Measurements from ENCODE around the gene LRP1B.
"Not testable (repeated sequence)": the region's sequence is repeated elsewhere in the genome, so short reads cannot be mapped to it uniquely, and the experiment has no call there.

Gene LRP1B

GRCh38 chr2:140714586-140714985 is 1416.2 kb downstream of the LRP1B start:
- no peak for DNase-seq (ENCODE audit: low read depth in 2 of 2)

- no peak for DNase-seq (ENCODE audit: low read depth in 2 of 2)
Observed at GRCh38 chr2:140711867-140712266, 1418.9 kb downstream of the LRP1B start.

- no peak for DNase-seq (ENCODE audit: low read depth in 2 of 2)
Observed at GRCh38 chr2:140701726-140702125, 1429.1 kb downstream of the LRP1B start.

GRCh38 chr2:140698636-140699035 is 1432.2 kb downstream of the LRP1B start:
- DNase-seq (ENCODE audit: low read depth in 2 of 2), result no peak

- no peak for DNase-seq (ENCODE audit: low read depth in 2 of 2)
Observed at GRCh38 chr2:140696449-140696848, 1434.4 kb downstream of the LRP1B start.

- DNase-seq (ENCODE audit: low read depth in 2 of 2), result no peak
Observed at GRCh38 chr2:140695155-140695554, 1435.7 kb downstream of the LRP1B start.

- DNase-seq (ENCODE audit: low read depth in 2 of 2), result no peak
Observed at GRCh38 chr2:140687825-140688224, 1443.0 kb downstream of the LRP1B start.

GRCh38 chr2:140683658-140684057 is 1447.2 kb downstream of the LRP1B start:
- DNase-seq (ENCODE audit: low read depth in 2 of 2), result no peak

- DNase-seq (ENCODE audit: low read depth in 2 of 2), result no peak
Observed at GRCh38 chr2:140680862-140681261, 1450.0 kb downstream of the LRP1B start.

- no peak for DNase-seq (ENCODE audit: low read depth in 2 of 2)
Observed at GRCh38 chr2:140679752-140680151, 1451.1 kb downstream of the LRP1B start.

GRCh38 chr2:140669911-140670310 is 1460.9 kb downstream of the LRP1B start:
- DNase-seq (ENCODE audit: low read depth in 2 of 2), result no peak

GRCh38 chr2:140667203-140667602 is 1463.6 kb downstream of the LRP1B start:
- no peak for DNase-seq (ENCODE audit: low read depth in 2 of 2)

- no peak for DNase-seq (ENCODE audit: low read depth in 2 of 2)
Observed at GRCh38 chr2:140662504-140662903, 1468.3 kb downstream of the LRP1B start.

- DNase-seq (ENCODE audit: low read depth in 2 of 2), result no peak
Observed at GRCh38 chr2:140658760-140659692, 1471.8 kb downstream of the LRP1B start.

GRCh38 chr2:140657657-140658056 is 1473.2 kb downstream of the LRP1B start:
- DNase-seq (ENCODE audit: low read depth in 2 of 2), result no peak

- DNase-seq (ENCODE audit: low read depth in 2 of 2), result no peak
Observed at GRCh38 chr2:140654565-140654964, 1476.3 kb downstream of the LRP1B start.

- DNase-seq (ENCODE audit: low read depth in 2 of 2), result no peak
Observed at GRCh38 chr2:140650825-140651224, 1480.0 kb downstream of the LRP1B start.

- not testable (repeated sequence) for DNase-seq (ENCODE audit: low read depth in 2 of 2)
Observed at GRCh38 chr2:140650134-140650533, 1480.7 kb downstream of the LRP1B start.

- DNase-seq (ENCODE audit: low read depth in 2 of 2), result no peak
Observed at GRCh38 chr2:140648393-140648792, 1482.4 kb downstream of the LRP1B start.

- DNase-seq (ENCODE audit: low read depth in 2 of 2), result no peak
Observed at GRCh38 chr2:140643761-140644187, 1487.0 kb downstream of the LRP1B start.

- no peak for DNase-seq (ENCODE audit: low read depth in 2 of 2)
Observed at GRCh38 chr2:140641163-140641562, 1489.7 kb downstream of the LRP1B start.

- DNase-seq (ENCODE audit: low read depth in 2 of 2), result no peak
Observed at GRCh38 chr2:140639628-140640027, 1491.2 kb downstream of the LRP1B start.

GRCh38 chr2:140630557-140630956 is 1500.3 kb downstream of the LRP1B start:
- DNase-seq (ENCODE audit: low read depth in 2 of 2), result no peak

GRCh38 chr2:140627885-140628284 is 1502.9 kb downstream of the LRP1B start:
- DNase-seq (ENCODE audit: low read depth in 2 of 2), result no peak

Measured in stimulated activated CD8-positive, alpha-beta memory T cell treated with anti-CD3 and anti-CD28 coated beads, Interleukin-7, amount 100 ng/mL, for 4 hours (primary cell).